Activated T-cell treated with anti-CD3 and anti-CD28 coated beads for 48 hours (primary cell): ENCODE data around the gene MRTFA.

Experiments used
- DNase-seq: peaks from one replicate; pipeline ENCODE4 v3.0.0-alpha.2; 2020; ENCODE audit warnings: low read depth

The MRTFA gene

GRCh38 chr22:40491990-40492631, 144.4 kb downstream of the MRTFA start:
- DNase-seq: no peak

GRCh38 chr22:40487663-40488249, 148.8 kb downstream of the MRTFA start:
- DNase-seq: no peak

- no peak for DNase-seq
Measured at GRCh38 chr22:40486962-40487602, 149.4 kb downstream of the MRTFA start.

GRCh38 chr22:40485813-40486667, 150.5 kb downstream of the MRTFA start:
- DNase-seq: no peak

- DNase-seq: no peak
Measured at GRCh38 chr22:40484906-40485669, 151.4 kb downstream of the MRTFA start.

- no peak for DNase-seq
Measured at GRCh38 chr22:40482886-40483285, 153.6 kb downstream of the MRTFA start.

- no peak for DNase-seq
Measured at GRCh38 chr22:40482391-40482790, 154.1 kb downstream of the MRTFA start.

GRCh38 chr22:40480996-40481395, 155.5 kb downstream of the MRTFA start:
- no peak for DNase-seq

GRCh38 chr22:40479887-40480538, 156.5 kb downstream of the MRTFA start:
- DNase-seq: no peak

- DNase-seq: no peak
Measured at GRCh38 chr22:40479126-40479800, 157.3 kb downstream of the MRTFA start.

GRCh38 chr22:40478338-40479125, 158.0 kb downstream of the MRTFA start:
- no peak for DNase-seq

- no peak for DNase-seq
Measured at GRCh38 chr22:40477683-40478337, 158.7 kb downstream of the MRTFA start.

GRCh38 chr22:40476341-40476740, 160.2 kb downstream of the MRTFA start:
- no peak for DNase-seq

GRCh38 chr22:40473703-40474102, 162.8 kb downstream of the MRTFA start:
- DNase-seq: no peak

- DNase-seq: no peak
Measured at GRCh38 chr22:40472579-40472978, 163.9 kb downstream of the MRTFA start.

GRCh38 chr22:40472051-40472450, 164.5 kb downstream of the MRTFA start:
- DNase-seq: no peak

- no peak for DNase-seq
Measured at GRCh38 chr22:40469181-40469580, 167.3 kb downstream of the MRTFA start.

GRCh38 chr22:40468616-40469015, 167.9 kb downstream of the MRTFA start:
- DNase-seq: no peak

- no peak for DNase-seq
Measured at GRCh38 chr22:40466976-40467375, 169.5 kb downstream of the MRTFA start.
